GM12878 (cell line): ENCODE measurements around the gene MAMDC4. TPM values are rescaled to one million over a fixed set of nuclear protein-coding genes. Genes with fewer than 3 reads are reported as not detected.

Source experiments
- ATAC-seq: fragments of 200-7000 bp; cut with Tn5 transposase; 3 replicates; pipeline ENCODE4 v1.9.1; 2020; ENCODE audit warnings: mild to moderate bottlenecking, moderate library complexity
- BruUV-seq: library from RNA; stranded (reverse); fragments of 400-500 nt; replicated peaks from 2 replicates; lab custom pipeline; 2021; lab: Mats Ljungman, UMichigan
- CTCF ChIA-PET: fragments of 300-600 bp; sonication (Branson Sonifier 250); formaldehyde crosslinking; extraction: SDS; loops from one replicate; lab custom pipeline; 2021; ENCODE audit warnings: inconsistent platforms; lab: Yijun Ruan, JAX
- POLR2A ChIA-PET: fragments of 350-600 bp; formaldehyde crosslinking; extraction: SDS; loops from one replicate; lab custom pipeline; 2021; ENCODE audit warnings: inconsistent platforms; lab: Charles Lee
- RAD21 ChIA-PET: fragments of 300-600 bp; sonication (Branson Sonifier 250); formaldehyde crosslinking; loops from one replicate; lab custom pipeline; 2023; ENCODE audit warnings: antibody characterized with exemption; ENCODE audit not compliant: unreplicated experiment; lab: Charles Lee
- SMC1A ChIA-PET: fragments of 300-600 bp; sonication (Branson Sonifier 250); formaldehyde crosslinking; loops from one replicate; lab custom pipeline; 2023; ENCODE audit not compliant: unreplicated experiment, uncharacterized antibody; lab: Charles Lee
- DNase-seq: peaks from one replicate; pipeline ENCODE4 v3.0.0-alpha.2; 2011; ENCODE audit warnings: low read depth, low spot score
- FAIRE-seq: peaks from 3 replicates; lab custom pipeline; 2011; peaks lifted over from hg19 to GRCh38; lab: Jason Lieb, UNC
- H2AFZ ChIP-seq: 2 replicates; pipeline ENCODE4 v1.6.0; 2011; ENCODE audit warnings: low read depth, low read length, control low read depth; ENCODE audit not compliant: control insufficient read depth
- H3K27ac ChIP-seq: 2 replicates; pipeline ENCODE4 v1.5.1; 2011; ENCODE audit warnings: control low read depth; ENCODE audit not compliant: control insufficient read depth, insufficient read depth
- H3K27me3 ChIP-seq, 2 experiments: replicated peaks in 1 of 2; 2 replicates each; pipeline versions ENCODE4 v1.6.0 to v1.6.1; 2011; ENCODE audit warnings: low read length in 1 of 2; ENCODE audit not compliant: control insufficient read depth in 2 of 2, insufficient read depth in 2 of 2
- H3K36me3 ChIP-seq, 2 experiments: 2 replicates each; pipeline ENCODE4 v1.5.1; 2011; ENCODE audit warnings: low read length in 1 of 2; ENCODE audit not compliant: control insufficient read depth in 2 of 2, insufficient read depth in 2 of 2
- H3K4me1 ChIP-seq: 2 replicates; pipeline ENCODE4 v1.6.1; 2011; ENCODE audit warnings: mild to moderate bottlenecking, low read length, moderate library complexity, mixed read lengths; ENCODE audit not compliant: control insufficient read depth, insufficient read depth
- H3K4me2 ChIP-seq: 2 replicates; pipeline ENCODE4 v1.6.0; 2011; ENCODE audit warnings: control low read depth; ENCODE audit not compliant: control insufficient read depth, insufficient read depth
- H3K4me3 ChIP-seq: fragments of 200-600 bp; sonication (generic); 2 replicates; pipeline ENCODE4 v1.5.1; 2016
- H3K79me2 ChIP-seq: 2 replicates; pipeline ENCODE4 v1.6.0; 2011; ENCODE audit warnings: low read length; ENCODE audit not compliant: control insufficient read depth, insufficient read depth
- H3K9ac ChIP-seq: 2 replicates; pipeline ENCODE4 v1.8.0; 2011; ENCODE audit warnings: low read length, control low read depth, mixed read lengths; ENCODE audit not compliant: control insufficient read depth, insufficient read depth
- H3K9me3 ChIP-seq: replicated peaks from 3 replicates; pipeline ENCODE4 v1.5.1; 2011; ENCODE audit warnings: mild to moderate bottlenecking, low read length; ENCODE audit not compliant: control insufficient read depth, insufficient read depth
- H4K20me1 ChIP-seq: 2 replicates; pipeline ENCODE4 v1.6.0; 2011; ENCODE audit not compliant: control insufficient read depth, insufficient read depth
- CBFB ChIP-seq: IDR thresholded peaks from 2 replicates; pipeline ENCODE4 v1.6.1; 2016; ENCODE audit warnings: antibody characterized with exemption, low read depth
- CHD1 ChIP-seq: IDR thresholded peaks from 2 replicates; pipeline ENCODE4 v1.6.1; 2012; ENCODE audit warnings: low read depth, low read length, improper control_type of control experiment
- DPF2 ChIP-seq: fragments of 450-650 bp; IDR thresholded peaks from 2 replicates; pipeline ENCODE4 v1.6.1; 2017; ENCODE audit warnings: mild to moderate bottlenecking
- FOXK2 ChIP-seq: fragments of 450-650 bp; IDR thresholded peaks from 2 replicates; pipeline ENCODE4 v1.6.1; 2017; ENCODE audit warnings: mild to moderate bottlenecking, moderate library complexity
- FOXM1 ChIP-seq: IDR thresholded peaks from 2 replicates; pipeline ENCODE4 v1.6.1; 2012; ENCODE audit warnings: low read depth, mild to moderate bottlenecking, inconsistent platforms, low read length, moderate library complexity
- IRF5 ChIP-seq: fragments of 450-650 bp; IDR thresholded peaks from 2 replicates; pipeline ENCODE4 v1.6.1; 2017; ENCODE audit warnings: borderline replicate concordance
- NBN ChIP-seq: fragments of 450-650 bp; IDR thresholded peaks from 2 replicates; pipeline ENCODE4 v1.6.1; 2016
- RUNX3 ChIP-seq: IDR thresholded peaks from 2 replicates; pipeline ENCODE4 v1.6.1; 2012; ENCODE audit warnings: low read length, inconsistent platforms
- SP1 ChIP-seq: IDR thresholded peaks from one replicate; pipeline ENCODE4 v1.6.1; 2011; ENCODE audit warnings: low read depth, low read length
- SPI1 ChIP-seq: IDR thresholded peaks from 2 replicates; pipeline ENCODE4 v1.6.1; 2011; ENCODE audit warnings: low read depth, mild to moderate bottlenecking, low read length, moderate library complexity, borderline replicate concordance; ENCODE audit not compliant: insufficient read depth
- SRF ChIP-seq, 2 experiments: IDR thresholded peaks; 2 replicates each; pipeline ENCODE4 v1.6.1; 2011; ENCODE audit warnings: low read depth in 2 of 2, low read length in 2 of 2, mild to moderate bottlenecking in 1 of 2, moderate library complexity in 1 of 2
- TBL1XR1 ChIP-seq: IDR thresholded peaks from 2 replicates; pipeline ENCODE4 v1.6.1; 2012; ENCODE audit warnings: low read depth, low read length, improper control_type of control experiment
- ZNF207 ChIP-seq: fragments of 450-650 bp; IDR thresholded peaks from 2 replicates; pipeline ENCODE4 v1.6.1; 2014; ENCODE audit warnings: antibody characterized with exemption, mild to moderate bottlenecking, borderline replicate concordance
- WGBS: methylation state at CpG from one replicate; pipeline ENCODE4 v1.1.6; 2016; ENCODE audit warnings: low lambda C conversion rate; ENCODE audit not compliant: insufficient replicate concordance, insufficient coverage; ENCODE audit errors: missing lambda C conversion rate; 5-methylcytosine and 5-hydroxymethylcytosine counted together
- in situ Hi-C: fragments of 300-500 bp; cut with MboI; formaldehyde crosslinking; loops from 9 replicates; pipeline ENCODE4 v1.14.3; 2018; ENCODE audit warnings: mixed read lengths
- intact Hi-C: fragments of 100-400 bp; cut with micrococcal nuclease; formaldehyde crosslinking; loops from one replicate; pipeline ENCODE4 v1.14.2; 2022; ENCODE audit not compliant: unreplicated experiment
- polyA plus RNA-seq, 11 experiments: library from polyadenylated mRNA; depleted of rRNA in 4 of 11; unstranded in 6 of 11; stranded (reverse) in 5 of 11; fragments of >200 nt; fragmentation: Nextera tagmentation in 4 of 11; fragmentation: Illumina TruSeq in 1 of 11; extraction: Ambion mirVana in 4 of 11; extraction: Trizol in 1 of 11; gene quantifications; 1 replicate in 1 of 11; 2 replicates in 10 of 11; pipeline versions ENCODE4 v1.2.1 to v1.2.3, GENCODE V29; 2011 to 2016; ENCODE audit warnings: inconsistent platforms in 2 of 11, missing spikeins in 2 of 11, low read depth in 1 of 11
- total RNA-seq, 4 experiments: library from RNA; depleted of rRNA in 3 of 4; stranded (reverse); fragments of >200 nt in 3 of 4; fragmentation: Illumina TruSeq in 1 of 4; extraction: Trizol in 1 of 4; gene quantifications; 2 replicates each; pipeline versions ENCODE4 v1.2.1 to v1.2.3, GENCODE V29; 2013 to 2021
- TF ChIP-seq, protein P1 (sequence below): fragments of 450-650 bp; formaldehyde crosslinking; IDR thresholded peaks from 2 replicates; pipeline ENCODE4 v1.5.0; 2022; ENCODE audit warnings: mild to moderate bottlenecking, missing genetic modification characterization
- TF ChIP-seq, protein P2 (sequence below): IDR thresholded peaks from 2 replicates; pipeline ENCODE4 v1.6.1; 2012; ENCODE audit warnings: mild to moderate bottlenecking, low read depth, low read length

Gene MAMDC4
- total and polyA plus RNA-seq, 10 of the 15 experiments (the other 5 are each of a cell fraction or from before 2014, with no cell fraction given), result 0.22 to 5.7 (median 2.4) TPM; not detected in 1

DNA sequence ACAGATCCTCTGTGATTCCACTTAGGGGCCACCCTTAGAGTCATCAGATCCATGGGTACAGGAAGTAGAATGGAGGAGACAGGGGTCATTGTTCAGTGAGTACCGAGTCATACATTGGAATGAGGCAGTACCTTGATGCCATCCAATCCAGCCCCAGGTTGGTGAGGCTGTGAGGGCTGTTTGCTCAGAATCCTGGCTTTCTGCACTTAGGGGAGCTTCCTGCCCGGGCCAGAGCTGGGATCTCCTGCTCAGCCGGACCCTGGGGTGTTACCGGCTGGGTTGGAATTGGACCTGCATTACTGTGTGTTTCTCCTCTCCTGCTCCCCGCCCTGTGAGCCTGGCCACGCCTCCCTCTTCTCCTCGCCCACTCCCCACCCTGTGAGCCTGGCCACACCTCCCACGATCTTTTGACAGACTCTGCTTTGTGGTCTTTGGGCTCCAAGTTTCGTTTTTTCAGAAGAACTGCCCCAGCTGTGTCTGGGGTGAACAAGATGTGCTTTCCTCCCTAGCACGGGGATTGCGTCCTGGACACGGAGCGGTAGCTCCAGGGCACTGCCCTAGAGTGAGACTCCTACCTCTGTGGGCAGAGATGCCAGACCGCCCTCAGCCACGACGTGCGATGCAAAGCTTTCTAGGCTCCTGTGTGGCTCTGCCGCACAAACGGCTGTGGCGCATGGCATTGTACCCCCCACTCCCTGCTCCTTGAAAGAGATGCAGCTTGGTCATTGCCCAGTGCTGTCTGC, 49.5 kb downstream of the MAMDC4 start:
- ChIA-PET SMC1A (interaction anchor here (0.9 to 7.5 kb wide), 6 partner anchors 17 to 134 kb away, joined by 3 to 70 read pairs (median 4); partner anchors contain the start of gene TRAF2), POLR2A (interaction anchor here (0.6 to 3.4 kb wide), 13 partner anchors 9 to 185 kb away, joined by 3 to 41 read pairs (median 4); partner anchors contain the start of genes AJM1, FBXW5, RABL6 and TRAF2), RAD21 (interaction anchor here (0.7 to 2.4 kb wide), 9 partner anchors 15 to 135 kb away, joined by 3 to 30 read pairs (median 5); partner anchors contain the start of gene TRAF2), CTCF (interaction anchor here (0.6 to 3.1 kb wide), 12 partner anchors 10 to 795 kb away, joined by 3 to 21 read pairs (median 4); partner anchors contain the start of genes AJM1, C8G and TRAF2)
- Histone ChIP-seq H3K4me2 (peak overlapping the region; percentile 83), H3K27ac (peak overlapping the region; percentile 99), H3K27me3 (no peaks in the 10 kb centered on the region), H4K20me1 (no peaks in the 10 kb centered on the region), H3K36me3 (peaks cover 30% of the 10 kb centered on the region in 2 experiments), H3K4me3 (peak overlapping the region; percentile 36; the same call in 1 of the 2 replicates), H3K9ac (peak overlapping the region; percentile 89), H3K79me2 (peaks cover 40% of the 10 kb centered on the region), H3K9me3 (peaks cover 5% of the 10 kb centered on the region; the same call in 2 of the 3 replicates), H3K4me1 (peaks cover 65% of the 10 kb centered on the region), H2AFZ (no peak overlapping the region)
- intact Hi-C loops, result loop anchor here (2.0 kb wide), 1 partner anchor 15 kb away; the partner anchor contains the start of gene TRAF2
- ATAC-seq, result peak; percentile 83
- in situ Hi-C loops, result no loop called here
- peak; percentile 83 for DNase-seq
- no TSS peak for BruUV-seq
- 5% methylated on average over 20 of the region's 20 CpGs for WGBS
- FAIRE-seq, result peak; percentile 52
- TF ChIP-seq, protein P1, sequence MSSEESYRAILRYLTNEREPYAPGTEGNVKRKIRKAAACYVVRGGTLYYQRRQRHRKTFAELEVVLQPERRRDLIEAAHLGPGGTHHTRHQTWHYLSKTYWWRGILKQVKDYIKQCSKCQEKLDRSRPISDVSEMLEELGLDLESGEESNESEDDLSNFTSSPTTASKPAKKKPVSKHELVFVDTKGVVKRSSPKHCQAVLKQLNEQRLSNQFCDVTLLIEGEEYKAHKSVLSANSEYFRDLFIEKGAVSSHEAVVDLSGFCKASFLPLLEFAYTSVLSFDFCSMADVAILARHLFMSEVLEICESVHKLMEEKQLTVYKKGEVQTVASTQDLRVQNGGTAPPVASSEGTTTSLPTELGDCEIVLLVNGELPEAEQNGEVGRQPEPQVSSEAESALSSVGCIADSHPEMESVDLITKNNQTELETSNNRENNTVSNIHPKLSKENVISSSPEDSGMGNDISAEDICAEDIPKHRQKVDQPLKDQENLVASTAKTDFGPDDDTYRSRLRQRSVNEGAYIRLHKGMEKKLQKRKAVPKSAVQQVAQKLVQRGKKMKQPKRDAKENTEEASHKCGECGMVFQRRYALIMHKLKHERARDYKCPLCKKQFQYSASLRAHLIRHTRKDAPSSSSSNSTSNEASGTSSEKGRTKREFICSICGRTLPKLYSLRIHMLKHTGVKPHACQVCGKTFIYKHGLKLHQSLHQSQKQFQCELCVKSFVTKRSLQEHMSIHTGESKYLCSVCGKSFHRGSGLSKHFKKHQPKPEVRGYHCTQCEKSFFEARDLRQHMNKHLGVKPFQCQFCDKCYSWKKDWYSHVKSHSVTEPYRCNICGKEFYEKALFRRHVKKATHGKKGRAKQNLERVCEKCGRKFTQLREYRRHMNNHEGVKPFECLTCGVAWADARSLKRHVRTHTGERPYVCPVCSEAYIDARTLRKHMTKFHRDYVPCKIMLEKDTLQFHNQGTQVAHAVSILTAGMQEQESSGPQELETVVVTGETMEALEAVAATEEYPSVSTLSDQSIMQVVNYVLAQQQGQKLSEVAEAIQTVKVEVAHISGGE, result no peak
- TF ChIP-seq FOXM1, result no peak; the same call in 1 of the 2 replicates
- no peak for TF ChIP-seq SRF (IDR thresholded peaks at IDR 0.05; ENCODE audit: low read depth in 2 of 2, low read length in 2 of 2)
- TF ChIP-seq SP1, result peak; percentile 46
- TF ChIP-seq CHD1, result no peak
- TF ChIP-seq, protein P2, sequence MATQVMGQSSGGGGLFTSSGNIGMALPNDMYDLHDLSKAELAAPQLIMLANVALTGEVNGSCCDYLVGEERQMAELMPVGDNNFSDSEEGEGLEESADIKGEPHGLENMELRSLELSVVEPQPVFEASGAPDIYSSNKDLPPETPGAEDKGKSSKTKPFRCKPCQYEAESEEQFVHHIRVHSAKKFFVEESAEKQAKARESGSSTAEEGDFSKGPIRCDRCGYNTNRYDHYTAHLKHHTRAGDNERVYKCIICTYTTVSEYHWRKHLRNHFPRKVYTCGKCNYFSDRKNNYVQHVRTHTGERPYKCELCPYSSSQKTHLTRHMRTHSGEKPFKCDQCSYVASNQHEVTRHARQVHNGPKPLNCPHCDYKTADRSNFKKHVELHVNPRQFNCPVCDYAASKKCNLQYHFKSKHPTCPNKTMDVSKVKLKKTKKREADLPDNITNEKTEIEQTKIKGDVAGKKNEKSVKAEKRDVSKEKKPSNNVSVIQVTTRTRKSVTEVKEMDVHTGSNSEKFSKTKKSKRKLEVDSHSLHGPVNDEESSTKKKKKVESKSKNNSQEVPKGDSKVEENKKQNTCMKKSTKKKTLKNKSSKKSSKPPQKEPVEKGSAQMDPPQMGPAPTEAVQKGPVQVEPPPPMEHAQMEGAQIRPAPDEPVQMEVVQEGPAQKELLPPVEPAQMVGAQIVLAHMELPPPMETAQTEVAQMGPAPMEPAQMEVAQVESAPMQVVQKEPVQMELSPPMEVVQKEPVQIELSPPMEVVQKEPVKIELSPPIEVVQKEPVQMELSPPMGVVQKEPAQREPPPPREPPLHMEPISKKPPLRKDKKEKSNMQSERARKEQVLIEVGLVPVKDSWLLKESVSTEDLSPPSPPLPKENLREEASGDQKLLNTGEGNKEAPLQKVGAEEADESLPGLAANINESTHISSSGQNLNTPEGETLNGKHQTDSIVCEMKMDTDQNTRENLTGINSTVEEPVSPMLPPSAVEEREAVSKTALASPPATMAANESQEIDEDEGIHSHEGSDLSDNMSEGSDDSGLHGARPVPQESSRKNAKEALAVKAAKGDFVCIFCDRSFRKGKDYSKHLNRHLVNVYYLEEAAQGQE, result no peak
- peak; percentile 41; the same call in 1 of the 2 replicates for TF ChIP-seq CBFB
- TF ChIP-seq TBL1XR1, result no peak
- peak; percentile 88; the same call in 1 of the 2 replicates for TF ChIP-seq NBN
- no peak for TF ChIP-seq IRF5
- no peak for TF ChIP-seq FOXK2
- no peak for TF ChIP-seq SPI1
- no peak for TF ChIP-seq DPF2
- peak; percentile 83 for TF ChIP-seq RUNX3
- TF ChIP-seq ZNF207, result no peak
